ENCODE data around the gene HTR3E.
A peak's percentile ranks its signal among the peaks of the same experiment; 100 is the strongest.

The HTR3E gene

DNA sequence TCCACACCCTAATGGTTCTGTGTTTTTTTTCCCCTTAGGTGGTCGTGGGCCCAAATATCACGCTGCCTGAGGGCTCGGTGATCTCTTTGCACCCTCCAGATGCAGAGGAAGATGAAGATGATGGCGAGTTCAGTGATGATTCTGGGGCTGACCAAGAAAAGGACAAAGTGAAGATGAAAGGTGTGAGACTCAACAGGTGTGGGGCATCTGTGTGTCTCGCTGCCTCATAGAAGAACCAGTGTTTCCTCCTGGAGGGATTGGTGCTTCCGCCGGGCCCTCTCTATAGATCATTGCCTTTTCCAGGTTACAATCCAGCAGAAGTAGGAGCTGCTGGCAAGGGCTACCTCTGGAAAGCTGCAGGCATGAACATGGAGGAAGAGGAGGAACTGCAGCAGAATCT is 45.3 kb downstream of the HTR3E start:
- no peak for DNase-seq (ENCODE audit: extremely low read depth, low read depth)
- TF ChIP-seq, protein P1, sequence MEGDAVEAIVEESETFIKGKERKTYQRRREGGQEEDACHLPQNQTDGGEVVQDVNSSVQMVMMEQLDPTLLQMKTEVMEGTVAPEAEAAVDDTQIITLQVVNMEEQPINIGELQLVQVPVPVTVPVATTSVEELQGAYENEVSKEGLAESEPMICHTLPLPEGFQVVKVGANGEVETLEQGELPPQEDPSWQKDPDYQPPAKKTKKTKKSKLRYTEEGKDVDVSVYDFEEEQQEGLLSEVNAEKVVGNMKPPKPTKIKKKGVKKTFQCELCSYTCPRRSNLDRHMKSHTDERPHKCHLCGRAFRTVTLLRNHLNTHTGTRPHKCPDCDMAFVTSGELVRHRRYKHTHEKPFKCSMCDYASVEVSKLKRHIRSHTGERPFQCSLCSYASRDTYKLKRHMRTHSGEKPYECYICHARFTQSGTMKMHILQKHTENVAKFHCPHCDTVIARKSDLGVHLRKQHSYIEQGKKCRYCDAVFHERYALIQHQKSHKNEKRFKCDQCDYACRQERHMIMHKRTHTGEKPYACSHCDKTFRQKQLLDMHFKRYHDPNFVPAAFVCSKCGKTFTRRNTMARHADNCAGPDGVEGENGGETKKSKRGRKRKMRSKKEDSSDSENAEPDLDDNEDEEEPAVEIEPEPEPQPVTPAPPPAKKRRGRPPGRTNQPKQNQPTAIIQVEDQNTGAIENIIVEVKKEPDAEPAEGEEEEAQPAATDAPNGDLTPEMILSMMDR (IDR thresholded peaks at IDR 0.05; ENCODE audit: low read depth, low read length, missing control alignments), result no peak
- no peak overlapping the region for H3K4me3 ChIP-seq (replicated peaks; ENCODE audit: low read depth, low read length)

DNA sequence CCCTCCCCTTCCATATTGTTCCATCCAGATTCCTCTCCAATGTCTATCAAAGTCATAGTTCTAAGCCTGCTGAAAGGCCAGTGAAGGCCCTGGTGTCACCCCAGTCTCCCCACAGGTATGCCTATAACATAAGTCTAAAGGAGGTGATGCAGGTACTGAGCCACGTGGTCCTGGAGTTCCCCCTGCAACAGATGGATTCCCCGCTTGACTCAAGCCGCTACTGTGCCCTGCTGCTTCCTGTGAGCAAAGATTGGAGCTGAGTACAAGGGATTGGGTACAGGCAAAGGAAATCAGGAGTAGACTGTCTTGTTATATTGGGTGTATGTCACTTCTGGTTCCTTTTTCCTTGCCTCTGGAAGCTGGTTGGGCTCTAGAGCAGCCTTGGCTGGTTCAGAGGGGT is 46.5 kb downstream of the HTR3E start:
- TF ChIP-seq, protein P1 (IDR thresholded peaks at IDR 0.05; ENCODE audit: low read depth, low read length, missing control alignments), result no peak
- no peak for DNase-seq (ENCODE audit: extremely low read depth, low read depth)
- H3K4me3 ChIP-seq (replicated peaks; ENCODE audit: low read depth, low read length), result no peak overlapping the region

DNA sequence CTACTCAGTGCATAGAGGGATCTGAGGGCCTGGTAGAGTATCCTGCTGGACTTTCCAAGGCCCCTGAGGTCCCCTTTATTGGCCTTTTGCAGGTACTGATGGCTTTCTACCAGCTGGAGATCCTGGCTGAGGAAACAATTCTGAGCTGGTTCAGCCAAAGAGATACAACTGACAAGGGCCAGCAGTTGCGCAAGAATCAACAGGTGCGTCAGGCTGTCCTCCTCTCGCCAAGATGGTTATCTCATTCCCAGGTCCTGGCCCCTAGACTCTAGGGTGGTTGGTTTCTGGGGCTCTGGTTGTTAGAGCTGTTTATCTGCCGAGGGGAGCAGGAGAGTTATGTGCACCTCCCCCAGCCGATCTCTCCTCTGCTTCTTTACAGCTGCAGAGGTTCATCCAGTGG is 47.6 kb downstream of the HTR3E start:
- TF ChIP-seq, protein P1 (IDR thresholded peaks at IDR 0.05; ENCODE audit: low read depth, low read length, missing control alignments), result no peak
- no peak for DNase-seq (ENCODE audit: extremely low read depth, low read depth)

DNA sequence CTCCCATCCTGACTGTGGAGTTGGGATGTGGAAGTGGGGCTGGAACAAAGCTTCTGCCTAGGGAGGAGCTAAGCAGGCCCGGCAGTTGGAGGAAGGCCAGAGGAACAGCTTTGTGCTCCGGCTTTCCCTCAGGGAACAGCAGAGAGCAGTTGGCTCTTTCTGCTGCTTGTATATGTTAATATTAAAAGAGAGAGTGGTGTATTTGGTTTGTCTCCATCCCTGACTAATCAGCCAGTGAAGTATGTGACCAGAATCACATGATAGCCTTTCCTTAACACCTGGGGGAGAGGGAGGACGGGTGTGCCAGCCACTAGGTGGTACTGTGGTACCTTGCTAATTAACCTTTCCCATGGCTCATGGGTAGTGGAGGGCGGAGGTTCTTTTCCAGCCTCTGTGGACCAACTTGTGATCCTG is 48.3 kb downstream of the HTR3E start:
- TF ChIP-seq, protein P1 (IDR thresholded peaks at IDR 0.05; ENCODE audit: low read depth, low read length, missing control alignments), result peak; percentile 32
- no peak for DNase-seq (ENCODE audit: extremely low read depth, low read depth)
- H3K4me3 ChIP-seq (replicated peaks; ENCODE audit: low read depth, low read length), result no peak overlapping the region

More for the DNA sequence above, 47.6 kb downstream of the HTR3E start:
- no peak overlapping the region for H3K4me3 ChIP-seq (replicated peaks; ENCODE audit: low read depth, low read length)

DNA sequence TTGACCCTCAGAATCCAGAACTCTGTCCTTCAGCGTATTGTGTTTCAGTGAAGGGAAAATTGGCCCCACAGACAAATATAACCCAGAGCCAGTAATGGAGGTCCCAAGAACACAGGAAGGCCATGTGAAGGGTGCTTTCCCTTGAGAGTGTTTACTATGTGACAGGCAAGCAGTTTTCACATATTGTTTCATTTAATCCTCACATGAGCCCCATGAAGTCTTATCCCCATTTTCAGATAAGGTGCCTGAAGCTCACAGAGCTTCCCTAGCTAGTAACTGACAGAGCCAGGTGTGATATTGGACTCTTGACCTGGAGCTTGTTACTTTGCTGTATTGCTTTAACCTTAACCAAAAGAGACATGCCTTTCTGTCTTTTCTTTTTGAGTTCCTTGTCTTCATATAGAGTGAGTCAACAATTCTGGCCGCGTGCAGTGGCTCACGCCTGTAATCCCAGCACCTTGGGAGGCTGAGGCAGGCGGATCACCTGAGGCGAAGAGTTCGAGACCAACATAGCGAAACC is 48.9 kb downstream of the HTR3E start:
- no peak overlapping the region for H3K4me3 ChIP-seq (replicated peaks; ENCODE audit: low read depth, low read length)
- TF ChIP-seq, protein P1 (IDR thresholded peaks at IDR 0.05; ENCODE audit: low read depth, low read length, missing control alignments), result no peak
- DNase-seq (ENCODE audit: extremely low read depth, low read depth), result no peak

DNA sequence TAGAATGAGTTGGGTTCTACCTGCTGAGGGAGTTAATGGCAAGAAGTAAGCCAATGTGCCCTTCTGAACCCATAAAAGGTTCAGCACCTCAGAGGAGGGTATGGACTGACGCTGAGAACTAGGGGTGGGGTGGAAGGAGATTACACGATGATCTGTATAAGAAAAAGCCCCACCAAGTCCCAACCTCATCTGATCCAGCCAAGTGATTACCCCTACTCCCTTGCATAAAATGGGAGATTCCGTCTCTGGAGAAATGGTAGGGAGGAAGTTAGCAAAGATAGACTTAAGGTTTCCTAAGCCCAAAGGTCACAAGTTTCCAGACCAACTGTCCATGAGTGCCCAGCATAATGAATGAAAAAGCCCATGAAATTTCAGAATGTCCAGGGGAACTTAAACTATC is 51.2 kb downstream of the HTR3E start:
- TF ChIP-seq, protein P1 (IDR thresholded peaks at IDR 0.05; ENCODE audit: low read depth, low read length, missing control alignments), result no peak
- H3K4me3 ChIP-seq (replicated peaks; ENCODE audit: low read depth, low read length), result no peak overlapping the region
- DNase-seq (ENCODE audit: extremely low read depth, low read depth), result no peak

DNA sequence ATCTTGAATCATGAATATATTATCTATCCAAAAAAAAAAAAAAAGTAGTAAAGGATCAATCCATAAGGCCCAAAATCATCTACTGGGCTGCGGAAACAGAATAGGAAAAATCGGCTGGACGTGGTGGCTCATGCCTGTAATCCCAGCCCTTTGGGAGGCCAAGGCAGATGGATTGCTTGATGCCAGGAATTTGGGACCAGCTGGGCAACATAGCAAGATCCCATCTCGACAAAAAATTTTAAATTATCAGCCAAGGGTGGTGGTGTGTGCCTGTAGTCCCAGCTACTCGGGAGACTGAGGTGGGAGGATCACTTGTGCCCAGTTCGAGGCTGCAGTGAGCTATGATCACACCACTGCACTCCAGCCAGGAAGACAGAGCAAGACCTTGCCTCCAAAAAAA is 52.3 kb downstream of the HTR3E start:
- no peak overlapping the region for H3K4me3 ChIP-seq (replicated peaks; ENCODE audit: low read depth, low read length)
- no peak for DNase-seq (ENCODE audit: extremely low read depth, low read depth)
- TF ChIP-seq, protein P1 (IDR thresholded peaks at IDR 0.05; ENCODE audit: low read depth, low read length, missing control alignments), result no peak

All from HFF-Myc (cell line).